ENCODE measurements around the gene PNPLA5.

The PNPLA5 gene

DNA sequence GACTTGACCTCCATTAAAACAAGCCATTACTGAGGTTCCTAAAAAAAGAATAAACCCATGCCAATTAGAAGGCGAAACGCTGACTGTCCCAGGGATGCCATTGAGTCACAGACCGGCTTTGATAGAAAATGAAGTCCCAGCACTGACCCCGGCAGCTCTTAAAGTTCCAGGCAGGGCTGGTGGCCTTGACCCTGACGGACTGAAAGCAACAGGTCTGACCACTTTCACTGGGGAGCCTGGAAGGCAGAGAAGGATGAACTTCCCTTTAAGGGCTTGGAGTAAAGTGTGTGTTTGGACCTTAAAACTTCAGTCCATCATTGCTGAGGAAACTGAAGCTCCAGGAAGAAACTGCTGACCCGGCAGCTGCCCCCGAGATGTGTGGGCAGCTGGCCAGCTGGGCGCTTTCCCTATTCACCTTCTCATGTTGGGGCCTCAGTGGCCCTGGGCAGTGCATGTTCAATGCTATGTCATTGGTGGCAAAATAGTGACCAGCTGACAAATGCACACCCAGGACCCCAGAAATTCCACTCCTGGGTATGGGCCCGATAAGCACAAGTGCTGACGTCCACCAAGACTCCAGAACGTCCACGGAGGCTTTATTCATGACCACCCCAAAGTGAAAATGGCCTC lies 60.8 kb downstream of the PNPLA5 start:
- H3K4me3 ChIP-seq (replicated peaks; ENCODE audit: insufficient read depth, low read length): no peak overlapping the region
- H3K27me3 ChIP-seq (ENCODE audit: insufficient read depth, poor library complexity, severe bottlenecking): peaks cover 11% of the 10 kb centered on the region
- no peak for DNase-seq (ENCODE audit: low read depth in 1 of 2, low spot score in 1 of 2)
- TF ChIP-seq GABPA (IDR thresholded peaks at IDR 0.05; ENCODE audit: low read depth) (no peak), SPI1 (IDR thresholded peaks at IDR 0.05; ENCODE audit: borderline replicate concordance, low read depth) (no peak), POLR2AphosphoS5 (IDR thresholded peaks at IDR 0.05; ENCODE audit: low read depth) (no peak)
- TF ChIP-seq, protein P1, sequence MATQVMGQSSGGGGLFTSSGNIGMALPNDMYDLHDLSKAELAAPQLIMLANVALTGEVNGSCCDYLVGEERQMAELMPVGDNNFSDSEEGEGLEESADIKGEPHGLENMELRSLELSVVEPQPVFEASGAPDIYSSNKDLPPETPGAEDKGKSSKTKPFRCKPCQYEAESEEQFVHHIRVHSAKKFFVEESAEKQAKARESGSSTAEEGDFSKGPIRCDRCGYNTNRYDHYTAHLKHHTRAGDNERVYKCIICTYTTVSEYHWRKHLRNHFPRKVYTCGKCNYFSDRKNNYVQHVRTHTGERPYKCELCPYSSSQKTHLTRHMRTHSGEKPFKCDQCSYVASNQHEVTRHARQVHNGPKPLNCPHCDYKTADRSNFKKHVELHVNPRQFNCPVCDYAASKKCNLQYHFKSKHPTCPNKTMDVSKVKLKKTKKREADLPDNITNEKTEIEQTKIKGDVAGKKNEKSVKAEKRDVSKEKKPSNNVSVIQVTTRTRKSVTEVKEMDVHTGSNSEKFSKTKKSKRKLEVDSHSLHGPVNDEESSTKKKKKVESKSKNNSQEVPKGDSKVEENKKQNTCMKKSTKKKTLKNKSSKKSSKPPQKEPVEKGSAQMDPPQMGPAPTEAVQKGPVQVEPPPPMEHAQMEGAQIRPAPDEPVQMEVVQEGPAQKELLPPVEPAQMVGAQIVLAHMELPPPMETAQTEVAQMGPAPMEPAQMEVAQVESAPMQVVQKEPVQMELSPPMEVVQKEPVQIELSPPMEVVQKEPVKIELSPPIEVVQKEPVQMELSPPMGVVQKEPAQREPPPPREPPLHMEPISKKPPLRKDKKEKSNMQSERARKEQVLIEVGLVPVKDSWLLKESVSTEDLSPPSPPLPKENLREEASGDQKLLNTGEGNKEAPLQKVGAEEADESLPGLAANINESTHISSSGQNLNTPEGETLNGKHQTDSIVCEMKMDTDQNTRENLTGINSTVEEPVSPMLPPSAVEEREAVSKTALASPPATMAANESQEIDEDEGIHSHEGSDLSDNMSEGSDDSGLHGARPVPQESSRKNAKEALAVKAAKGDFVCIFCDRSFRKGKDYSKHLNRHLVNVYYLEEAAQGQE (IDR thresholded peaks at IDR 0.05; ENCODE audit: insufficient replicate concordance, low read depth): no peak
- TF ChIP-seq, protein P2, sequence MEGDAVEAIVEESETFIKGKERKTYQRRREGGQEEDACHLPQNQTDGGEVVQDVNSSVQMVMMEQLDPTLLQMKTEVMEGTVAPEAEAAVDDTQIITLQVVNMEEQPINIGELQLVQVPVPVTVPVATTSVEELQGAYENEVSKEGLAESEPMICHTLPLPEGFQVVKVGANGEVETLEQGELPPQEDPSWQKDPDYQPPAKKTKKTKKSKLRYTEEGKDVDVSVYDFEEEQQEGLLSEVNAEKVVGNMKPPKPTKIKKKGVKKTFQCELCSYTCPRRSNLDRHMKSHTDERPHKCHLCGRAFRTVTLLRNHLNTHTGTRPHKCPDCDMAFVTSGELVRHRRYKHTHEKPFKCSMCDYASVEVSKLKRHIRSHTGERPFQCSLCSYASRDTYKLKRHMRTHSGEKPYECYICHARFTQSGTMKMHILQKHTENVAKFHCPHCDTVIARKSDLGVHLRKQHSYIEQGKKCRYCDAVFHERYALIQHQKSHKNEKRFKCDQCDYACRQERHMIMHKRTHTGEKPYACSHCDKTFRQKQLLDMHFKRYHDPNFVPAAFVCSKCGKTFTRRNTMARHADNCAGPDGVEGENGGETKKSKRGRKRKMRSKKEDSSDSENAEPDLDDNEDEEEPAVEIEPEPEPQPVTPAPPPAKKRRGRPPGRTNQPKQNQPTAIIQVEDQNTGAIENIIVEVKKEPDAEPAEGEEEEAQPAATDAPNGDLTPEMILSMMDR (IDR thresholded peaks at IDR 0.05; ENCODE audit: insufficient read depth, low read length): no peak
- H3K27ac ChIP-seq (replicated peaks): no peak overlapping the region

DNA sequence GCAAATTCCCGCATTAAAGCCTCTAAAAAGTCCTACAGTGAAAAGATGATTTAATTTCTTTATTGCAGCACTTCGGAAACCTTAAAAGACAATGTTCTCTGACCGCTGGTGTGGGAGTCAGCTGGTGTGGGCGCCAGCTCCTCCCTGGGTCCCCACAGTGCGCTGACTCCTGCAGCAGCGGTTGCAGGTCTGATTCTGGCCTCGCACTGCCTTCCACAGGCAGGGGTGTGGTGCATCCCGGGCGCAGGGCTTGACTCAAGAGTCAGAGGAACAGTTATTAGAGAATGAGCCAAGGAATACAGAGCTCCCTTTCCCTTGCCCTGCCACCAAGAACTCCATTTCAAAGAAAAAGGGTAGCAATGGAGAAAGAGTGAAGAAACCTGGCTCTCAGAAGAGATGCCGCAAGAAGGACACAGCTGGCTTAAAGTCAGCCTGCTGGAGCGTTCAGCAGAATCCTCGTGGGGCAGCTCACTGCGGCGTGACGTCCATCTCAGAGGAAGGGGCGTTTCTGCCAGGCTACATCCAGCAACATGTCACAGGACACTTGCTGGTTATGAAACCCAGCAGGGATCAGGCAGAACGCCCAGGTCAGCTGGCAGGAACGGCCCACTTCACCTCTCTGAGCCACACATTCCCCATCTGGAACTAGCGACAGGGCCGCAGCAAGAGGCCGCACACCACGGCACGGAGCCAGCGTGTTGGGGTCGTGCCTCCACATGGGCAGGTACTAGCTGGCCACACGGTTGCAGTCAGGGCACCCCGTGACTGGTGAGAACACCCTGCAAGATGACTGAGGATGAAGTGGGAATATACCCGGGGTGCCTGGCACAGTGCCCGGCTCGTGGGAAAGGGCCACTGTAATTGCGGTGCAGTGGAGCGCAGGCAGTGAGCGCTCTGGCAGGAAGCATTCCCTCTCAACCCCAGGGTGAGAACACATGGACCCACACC lies 61.6 kb downstream of the PNPLA5 start:
- H3K4me3 ChIP-seq (replicated peaks; ENCODE audit: insufficient read depth, low read length): no peak overlapping the region
- no peak overlapping the region for H3K27ac ChIP-seq (replicated peaks)

More for the DNA sequence above, 61.6 kb downstream of the PNPLA5 start:
- H3K27me3 ChIP-seq (ENCODE audit: insufficient read depth, poor library complexity, severe bottlenecking): peaks cover 6% of the 10 kb centered on the region
- DNase-seq (ENCODE audit: low read depth in 1 of 2, low spot score in 1 of 2): no peak
- TF ChIP-seq SPI1 (IDR thresholded peaks at IDR 0.05; ENCODE audit: borderline replicate concordance, low read depth) (no peak), GABPA (IDR thresholded peaks at IDR 0.05; ENCODE audit: low read depth) (no peak), POLR2AphosphoS5 (IDR thresholded peaks at IDR 0.05; ENCODE audit: low read depth) (no peak)
- TF ChIP-seq, protein P1 (IDR thresholded peaks at IDR 0.05; ENCODE audit: insufficient replicate concordance, low read depth): no peak

Data from HL-60 (cell line).